SU-DHL-6 (cell line): Measurements from ENCODE around the gene CENPE.

Experiments used
- EZH2phosphoT487 ChIP-seq: fragments of 200-600 bp; sonication (generic), shearing (Covaris generic); conservative IDR thresholded peaks from 2 replicates; pipeline ENCODE4 v1.6.1; 2018; ENCODE audit warnings: mild to moderate bottlenecking, antibody characterized with exemption, low read length, moderate library complexity, mixed read lengths
- TF ChIP-seq, protein P1 (sequence below): fragments of 200-600 bp; sonication (generic); IDR thresholded peaks from one replicate; pipeline ENCODE4 v1.5.1; 2017; ENCODE audit warnings: antibody characterized with exemption, mild to moderate bottlenecking, low read length, moderate library complexity; ENCODE audit not compliant: insufficient read depth, poor library complexity, severe bottlenecking

DNA sequence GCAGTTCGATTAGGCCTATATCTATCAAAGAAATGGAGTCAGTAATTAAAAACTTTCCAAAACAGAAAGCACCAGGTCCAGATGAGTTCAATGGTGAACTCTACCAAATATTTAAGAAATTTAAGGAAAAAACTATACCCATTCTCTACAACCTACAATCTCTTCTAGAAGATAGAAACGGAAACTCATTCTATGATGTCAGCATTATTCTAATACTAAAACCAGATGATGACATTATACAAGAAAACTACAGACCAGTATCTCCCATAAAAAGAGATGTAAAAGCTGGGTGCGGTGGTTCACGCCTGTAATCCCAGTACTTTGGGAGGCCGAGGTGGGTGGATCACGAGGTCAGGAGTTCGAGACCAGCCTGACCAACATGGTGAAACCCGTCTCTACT is 69.0 kb downstream of the CENPE start:
- TF ChIP-seq, protein P1, sequence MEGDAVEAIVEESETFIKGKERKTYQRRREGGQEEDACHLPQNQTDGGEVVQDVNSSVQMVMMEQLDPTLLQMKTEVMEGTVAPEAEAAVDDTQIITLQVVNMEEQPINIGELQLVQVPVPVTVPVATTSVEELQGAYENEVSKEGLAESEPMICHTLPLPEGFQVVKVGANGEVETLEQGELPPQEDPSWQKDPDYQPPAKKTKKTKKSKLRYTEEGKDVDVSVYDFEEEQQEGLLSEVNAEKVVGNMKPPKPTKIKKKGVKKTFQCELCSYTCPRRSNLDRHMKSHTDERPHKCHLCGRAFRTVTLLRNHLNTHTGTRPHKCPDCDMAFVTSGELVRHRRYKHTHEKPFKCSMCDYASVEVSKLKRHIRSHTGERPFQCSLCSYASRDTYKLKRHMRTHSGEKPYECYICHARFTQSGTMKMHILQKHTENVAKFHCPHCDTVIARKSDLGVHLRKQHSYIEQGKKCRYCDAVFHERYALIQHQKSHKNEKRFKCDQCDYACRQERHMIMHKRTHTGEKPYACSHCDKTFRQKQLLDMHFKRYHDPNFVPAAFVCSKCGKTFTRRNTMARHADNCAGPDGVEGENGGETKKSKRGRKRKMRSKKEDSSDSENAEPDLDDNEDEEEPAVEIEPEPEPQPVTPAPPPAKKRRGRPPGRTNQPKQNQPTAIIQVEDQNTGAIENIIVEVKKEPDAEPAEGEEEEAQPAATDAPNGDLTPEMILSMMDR, result no peak
- TF ChIP-seq EZH2phosphoT487, result no peak
